HG02763 (cell line): ENCODE measurements around the gene LHX2.

Experiments used
- ATAC-seq: cut with Tn5 transposase; IDR thresholded peaks from one replicate; pipeline ENCODE4 v1.9.1; 2021; ENCODE audit warnings: mild to moderate bottlenecking, moderate library complexity; ENCODE audit not compliant: unreplicated experiment

LHX2 gene

DNA sequence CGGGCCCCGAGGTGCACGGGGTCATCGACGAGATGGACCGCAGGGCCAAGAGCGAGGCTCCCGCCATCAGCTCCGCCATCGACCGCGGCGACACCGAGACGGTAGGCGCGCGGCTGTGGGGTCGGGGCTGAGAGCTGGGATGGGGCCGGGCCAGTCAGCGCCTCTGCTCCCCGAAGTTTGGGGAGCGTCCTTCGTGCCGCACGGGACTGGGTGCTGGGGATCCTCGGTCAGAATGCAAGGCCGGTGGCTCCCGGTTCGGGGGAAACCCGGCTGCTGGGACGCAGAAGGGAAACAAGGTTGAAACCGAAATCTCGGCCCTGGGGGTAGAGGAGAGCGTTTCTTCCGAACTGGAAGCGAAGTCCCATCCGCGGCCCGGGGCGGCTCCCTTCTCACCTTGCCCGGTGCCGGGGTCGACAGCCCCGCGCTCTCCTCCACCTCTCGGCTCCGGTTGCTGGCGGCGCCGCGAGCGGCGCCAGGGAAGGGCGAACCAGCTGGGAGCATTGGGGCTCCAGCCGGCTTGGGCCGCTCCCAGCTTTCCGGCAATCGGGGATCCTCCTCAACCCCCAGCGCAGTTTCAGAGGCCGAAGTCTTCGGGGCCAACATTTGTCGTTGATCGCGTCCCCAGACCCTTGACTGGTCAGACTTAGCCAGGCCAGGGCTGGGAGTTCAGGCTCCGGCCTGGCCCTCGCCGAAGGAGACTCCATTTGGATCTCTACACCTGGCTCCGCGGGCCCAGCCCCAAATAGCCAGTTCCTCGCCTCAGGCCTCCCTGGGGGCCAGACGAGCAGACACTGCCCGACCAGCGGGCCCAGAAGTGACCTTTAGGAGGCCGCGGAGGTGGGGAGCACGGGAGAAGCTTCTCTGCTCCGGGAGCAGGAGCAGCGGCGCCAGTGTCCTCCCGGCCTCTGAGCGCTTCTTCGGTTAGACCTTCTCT lies 1.1 kb downstream of the LHX2 start:
- no peak for ATAC-seq

- no peak for ATAC-seq
Measured at GRCh38 chr9:124013309-124014210, 2.0 kb downstream of the LHX2 start.

- no peak for ATAC-seq
Measured at GRCh38 chr9:124014211-124014955, 2.8 kb downstream of the LHX2 start.

DNA sequence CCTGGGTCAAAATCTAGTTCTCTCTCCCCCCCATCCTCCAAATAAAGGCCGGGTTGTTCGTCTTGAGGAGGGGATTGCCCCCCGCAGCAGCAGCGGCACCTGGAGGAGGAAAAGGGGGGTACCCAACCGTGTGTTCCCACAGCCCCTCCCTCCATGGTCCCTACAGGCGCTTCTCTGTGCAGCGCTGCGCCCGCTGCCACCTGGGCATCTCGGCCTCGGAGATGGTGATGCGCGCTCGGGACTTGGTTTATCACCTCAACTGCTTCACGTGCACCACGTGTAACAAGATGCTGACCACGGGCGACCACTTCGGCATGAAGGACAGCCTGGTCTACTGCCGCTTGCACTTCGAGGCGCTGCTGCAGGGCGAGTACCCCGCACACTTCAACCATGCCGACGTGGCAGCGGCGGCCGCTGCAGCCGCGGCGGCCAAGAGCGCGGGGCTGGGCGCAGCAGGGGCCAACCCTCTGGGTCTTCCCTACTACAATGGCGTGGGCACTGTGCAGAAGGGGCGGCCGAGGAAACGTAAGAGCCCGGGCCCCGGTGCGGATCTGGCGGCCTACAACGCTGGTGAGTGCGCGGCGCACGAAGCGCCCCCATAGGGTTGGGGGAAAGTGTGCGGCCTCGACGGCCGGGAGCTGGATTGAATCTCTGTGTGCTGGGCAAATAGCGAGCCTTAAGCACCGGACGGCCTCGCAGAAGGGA lies 3.5 kb downstream of the LHX2 start:
- ATAC-seq: no peak

DNA sequence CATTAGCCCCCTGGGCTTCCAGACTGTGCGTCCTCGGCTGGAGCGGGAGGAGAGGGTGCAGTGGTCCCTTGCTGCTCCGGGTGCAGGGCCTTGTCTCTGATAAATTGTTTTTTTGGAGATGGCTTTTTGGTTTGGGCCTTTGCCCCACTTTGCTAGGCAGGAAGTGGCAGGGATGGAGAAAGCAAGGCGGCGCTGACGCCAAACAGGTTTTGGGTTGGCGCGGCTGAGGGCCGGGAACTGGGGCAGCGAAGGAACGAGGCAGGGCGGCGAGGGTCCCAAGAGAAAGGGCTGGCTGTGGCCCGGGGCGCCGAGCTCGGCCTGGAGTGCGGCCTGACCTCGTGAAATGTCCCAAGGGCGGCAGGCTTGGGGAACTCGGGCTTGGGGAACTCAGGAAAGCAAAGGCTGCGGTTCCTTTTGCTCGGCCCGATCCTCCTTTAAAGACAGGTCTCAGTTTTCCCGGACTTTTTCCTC lies 4.1 kb downstream of the LHX2 start:
- ATAC-seq: no peak

DNA sequence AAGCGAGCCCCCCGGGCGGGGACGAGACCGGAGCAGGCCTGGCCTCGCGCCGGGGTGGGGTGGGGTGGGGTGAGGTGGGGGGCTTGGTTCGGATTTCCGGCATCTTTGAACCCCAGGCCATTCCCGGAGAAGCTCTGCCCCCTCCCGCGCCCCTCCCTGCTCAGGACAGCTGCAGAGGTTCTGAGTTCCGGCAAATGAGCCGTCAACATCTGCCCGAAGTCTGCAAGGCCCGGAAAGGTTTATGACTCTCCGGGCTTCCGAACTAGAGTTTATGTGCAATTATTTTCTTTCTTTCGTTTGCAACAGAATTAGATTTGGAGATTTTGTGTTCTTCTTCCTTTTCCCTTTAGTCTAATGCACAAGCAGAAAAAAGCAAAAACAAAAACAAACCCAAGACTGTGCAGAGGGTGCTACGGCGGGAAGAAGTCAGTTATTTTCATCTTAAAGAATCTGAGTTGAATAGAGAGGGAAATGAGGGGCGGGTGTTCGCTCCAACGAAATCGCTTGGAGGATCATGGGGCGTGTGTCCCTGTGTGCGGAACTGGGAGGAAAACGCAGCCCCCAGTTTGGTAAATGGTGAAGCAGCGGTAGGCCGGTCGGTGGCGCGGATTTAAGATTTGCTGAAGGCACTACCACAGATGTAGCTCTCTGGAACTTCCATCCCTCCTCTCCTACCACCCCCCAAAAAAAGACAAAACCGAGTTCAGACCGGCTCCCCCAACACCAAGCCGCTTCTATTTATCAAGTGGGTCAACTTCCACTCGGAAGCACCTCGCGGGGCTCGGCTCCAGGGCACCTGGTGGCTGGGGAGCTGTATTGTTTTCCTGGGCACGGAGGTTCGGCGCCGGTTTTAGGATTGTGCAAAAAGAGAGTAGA lies 4.8 kb downstream of the LHX2 start:
- no peak for ATAC-seq

DNA sequence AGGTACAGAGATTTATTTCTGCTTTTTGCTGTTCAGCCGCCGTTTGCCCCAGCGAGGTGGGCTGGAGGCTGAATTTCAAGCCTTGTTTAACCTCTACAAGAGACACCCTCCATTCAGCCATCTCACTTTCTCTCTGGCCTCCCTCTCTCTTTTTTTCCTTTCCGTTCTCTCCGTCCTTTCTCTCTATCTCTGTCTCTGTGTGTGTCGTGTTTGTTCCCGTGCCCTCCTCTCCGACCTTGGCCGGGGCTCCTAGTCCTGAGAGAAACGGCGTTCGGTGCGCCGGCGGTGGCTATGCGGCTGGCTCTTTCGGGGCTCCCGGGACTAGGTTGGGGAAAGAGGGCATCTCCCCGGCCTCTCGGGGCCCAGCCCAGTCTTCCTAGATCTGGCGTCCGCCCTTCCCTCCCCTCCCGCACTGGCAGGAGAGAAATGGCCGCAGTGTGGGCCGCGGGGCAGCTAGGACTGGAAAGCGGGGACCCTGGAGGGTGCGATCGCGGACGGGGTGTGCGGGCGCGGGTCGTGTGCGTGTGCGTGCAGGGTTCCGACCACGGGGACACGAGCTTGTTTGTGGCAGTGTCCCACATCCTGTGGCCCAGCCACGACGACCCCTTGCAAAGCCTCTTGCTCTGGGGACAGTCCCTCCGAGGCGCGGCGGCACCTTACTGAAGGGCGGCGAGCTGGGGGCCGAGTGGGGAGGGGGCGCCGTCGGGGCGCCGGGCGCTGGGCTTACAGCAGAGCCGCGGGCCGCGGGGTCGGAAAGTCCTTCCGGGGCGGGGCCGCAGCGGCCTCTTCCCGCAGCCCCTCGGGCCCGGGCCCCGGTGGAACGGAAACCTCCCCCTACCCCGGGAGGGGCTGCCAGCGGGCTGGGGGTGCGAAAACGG lies 5.7 kb downstream of the LHX2 start:
- ATAC-seq: no peak

DNA sequence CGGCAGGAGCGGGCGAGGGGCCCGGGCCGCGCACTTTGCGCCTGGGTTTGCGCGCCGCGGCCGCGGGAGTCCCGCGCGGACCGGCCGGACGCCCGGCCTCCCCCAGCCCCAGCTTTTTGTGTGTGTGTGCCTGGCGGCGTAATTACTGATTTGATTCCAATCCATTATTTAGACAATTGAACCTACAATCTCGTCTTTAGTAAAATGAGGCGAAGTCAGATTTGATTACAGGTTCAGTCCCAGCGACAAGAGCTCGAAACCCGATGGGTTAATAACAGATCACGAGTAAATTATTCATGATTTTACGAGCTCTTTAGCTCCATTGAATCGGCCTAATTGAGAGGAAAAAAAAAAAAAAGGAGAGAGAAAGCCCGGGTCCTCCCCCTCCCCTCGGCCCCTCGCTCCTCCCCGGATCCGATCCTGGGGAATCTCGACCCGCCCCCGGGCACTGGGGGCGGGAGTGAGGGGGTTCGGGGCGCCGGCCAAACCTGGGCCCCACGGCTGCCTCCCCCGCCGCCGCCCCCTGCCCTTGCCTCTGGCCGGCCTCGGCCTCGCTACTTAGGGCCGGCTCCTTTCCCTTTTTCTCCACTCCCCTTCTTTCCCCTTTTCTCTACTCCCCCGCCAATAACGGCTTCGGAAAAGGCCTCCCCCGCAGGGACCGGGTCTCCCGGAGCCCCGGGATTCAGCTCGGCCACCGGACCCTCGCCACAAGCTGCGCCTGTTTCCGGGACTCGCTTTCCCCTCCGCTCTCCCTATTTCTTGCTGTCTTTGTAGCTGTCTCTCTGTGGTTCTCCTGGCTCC lies 6.6 kb downstream of the LHX2 start:
- ATAC-seq: no peak

GRCh38 chr9:124018730-124019697 lies 7.4 kb downstream of the LHX2 start:
- ATAC-seq: no peak

DNA sequence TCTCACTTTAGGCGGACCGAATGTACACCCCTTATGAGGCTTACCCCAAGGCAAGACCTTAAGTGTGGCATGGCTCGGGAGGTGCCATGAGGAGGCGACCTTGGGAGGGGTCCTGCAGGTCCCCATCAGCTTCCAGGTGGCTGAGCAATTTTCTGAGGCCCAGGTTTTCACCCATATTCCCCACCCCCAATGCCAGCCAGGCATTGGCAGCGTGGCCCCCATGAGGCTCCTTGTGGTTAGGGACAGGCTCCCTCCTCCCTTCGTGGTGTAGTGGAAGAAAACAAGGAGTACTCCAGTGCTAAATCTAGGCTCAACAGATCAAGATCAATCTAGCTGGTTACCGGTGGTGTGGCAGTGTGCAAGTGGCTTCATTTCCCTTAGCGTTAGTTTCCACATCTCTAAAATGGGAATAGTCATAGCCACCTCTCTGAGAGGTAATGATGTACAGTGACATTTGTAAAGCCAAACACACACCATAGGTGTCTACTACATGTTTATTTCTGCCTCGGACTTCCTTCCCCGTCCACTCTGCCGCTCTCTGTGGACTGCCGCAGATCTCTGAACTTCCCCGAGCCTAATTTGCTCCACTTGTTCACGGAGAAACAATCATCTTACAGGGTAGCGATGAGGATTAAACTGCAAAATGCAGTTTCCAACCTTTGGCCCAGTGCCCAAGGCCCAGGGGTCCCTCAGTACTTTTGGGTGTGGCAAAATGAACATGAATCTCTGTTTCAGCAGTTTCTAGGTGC lies 8.4 kb downstream of the LHX2 start:
- no peak for ATAC-seq

DNA sequence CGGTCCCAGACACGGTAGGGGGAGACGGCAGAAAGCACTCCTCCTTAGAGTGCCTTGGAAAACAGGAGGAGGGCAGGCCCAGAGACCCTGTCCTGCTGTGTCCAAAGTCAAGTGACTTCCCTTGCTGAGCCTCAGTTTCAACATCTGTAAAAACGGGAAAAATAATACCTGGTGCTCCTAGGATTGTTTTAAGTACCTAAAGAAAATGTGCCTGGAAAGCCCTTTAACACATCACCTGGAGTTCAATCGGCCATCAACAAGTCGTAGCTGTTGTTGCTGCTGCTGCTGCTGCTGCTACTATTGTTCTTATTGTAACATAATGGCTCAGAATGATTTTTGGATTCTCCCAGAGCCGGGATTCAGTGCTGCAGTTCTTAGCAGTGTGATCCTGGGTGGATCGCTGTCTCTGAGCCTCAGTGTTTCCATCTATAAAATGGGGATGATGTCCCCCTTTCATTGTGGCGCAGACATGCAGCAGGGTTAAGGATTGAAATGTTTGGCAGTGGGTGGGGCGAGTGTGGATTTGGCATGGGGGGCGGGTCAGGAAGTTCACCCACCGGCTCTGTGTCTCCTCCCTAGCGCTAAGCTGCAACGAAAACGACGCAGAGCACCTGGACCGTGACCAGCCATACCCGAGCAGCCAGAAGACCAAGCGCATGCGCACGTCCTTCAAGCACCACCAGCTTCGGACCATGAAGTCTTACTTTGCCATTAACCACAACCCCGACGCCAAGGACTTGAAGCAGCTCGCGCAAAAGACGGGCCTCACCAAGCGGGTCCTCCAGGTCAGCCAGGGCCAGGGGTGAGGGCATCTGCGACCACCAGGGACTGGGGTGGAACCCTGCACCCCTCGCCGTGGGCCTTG lies 9.2 kb downstream of the LHX2 start:
- no peak for ATAC-seq

DNA sequence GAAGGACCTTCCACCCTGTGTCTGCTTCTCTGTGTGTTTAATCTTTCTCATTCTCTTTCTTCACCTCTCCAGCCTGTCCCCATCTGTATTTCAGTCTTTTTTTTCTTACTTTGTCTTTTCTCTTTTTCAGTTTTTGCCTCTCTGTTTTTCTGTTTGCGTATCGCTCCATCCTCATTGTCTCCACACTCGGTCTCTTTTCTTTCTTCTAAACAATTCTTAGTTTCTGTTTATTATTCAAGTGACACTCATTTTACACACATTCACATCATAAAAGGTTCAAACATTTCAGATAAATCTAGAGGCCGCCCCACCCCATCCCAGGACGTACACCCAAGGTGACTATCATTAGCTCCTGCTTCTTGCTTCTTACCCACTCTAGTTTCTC lies 9.8 kb downstream of the LHX2 start:
- no peak for ATAC-seq

- ATAC-seq: no peak
Measured at GRCh38 chr9:124022201-124023121, 10.9 kb downstream of the LHX2 start.

- no peak for ATAC-seq
Measured at GRCh38 chr9:124024107-124024506, 12.5 kb downstream of the LHX2 start.
